CD4-positive, alpha-beta T cell treated with Interleukin-17A for 1 hour (primary cell): ENCODE results near the gene SLC22A12.

Source experiments
- DNase-seq: peaks from one replicate; pipeline ENCODE4 v3.0.0-alpha.2; 2020

The SLC22A12 gene

DNA sequence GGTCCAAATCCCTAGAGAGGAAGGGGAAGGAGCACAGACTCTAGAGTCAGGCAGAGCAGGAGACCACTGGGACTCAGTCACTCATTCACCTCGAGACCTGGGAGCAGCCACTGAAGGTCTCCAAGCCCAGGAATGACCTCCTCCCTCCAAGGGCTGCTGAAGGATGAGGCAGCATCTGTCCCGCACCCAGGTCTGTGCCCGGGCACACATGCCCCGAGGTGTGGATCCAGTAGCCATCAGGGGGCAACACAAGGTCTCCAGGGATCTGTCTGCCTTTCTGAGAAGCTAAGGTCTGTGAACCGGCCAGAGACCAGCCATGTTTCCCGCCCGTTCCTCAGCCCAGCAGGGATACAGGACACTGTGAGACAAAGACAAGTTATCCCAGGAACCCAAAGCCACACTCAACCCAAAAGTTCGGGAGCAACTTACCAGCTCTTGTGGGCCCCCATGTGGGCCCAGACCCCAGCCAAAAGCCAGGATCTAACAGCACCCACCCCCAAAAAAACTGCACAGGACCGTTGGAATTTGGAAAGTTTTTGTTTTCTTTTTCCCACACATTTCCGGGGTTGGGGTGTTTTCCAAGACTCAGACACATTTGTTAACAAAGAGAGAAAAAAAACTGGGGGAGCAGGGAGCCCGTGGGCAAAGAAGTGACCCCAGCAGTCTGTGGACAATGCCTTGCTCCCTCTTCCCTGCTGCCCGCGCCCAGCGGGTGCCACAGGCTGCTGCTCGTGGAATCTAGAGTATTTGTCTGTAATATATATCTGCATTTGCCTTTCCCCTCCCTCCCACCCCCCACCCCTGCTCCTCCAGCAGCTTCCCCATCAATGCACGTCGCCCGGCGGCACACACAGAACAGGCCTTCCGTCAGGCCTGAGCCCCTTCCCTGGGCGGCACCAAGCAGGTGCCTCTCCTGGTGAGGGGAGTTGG is 14.9 kb downstream of the SLC22A12 start:
- DNase-seq: no peak

- DNase-seq: no peak
Observed at GRCh38 chr11:64606796-64607380, 15.9 kb downstream of the SLC22A12 start.

DNA sequence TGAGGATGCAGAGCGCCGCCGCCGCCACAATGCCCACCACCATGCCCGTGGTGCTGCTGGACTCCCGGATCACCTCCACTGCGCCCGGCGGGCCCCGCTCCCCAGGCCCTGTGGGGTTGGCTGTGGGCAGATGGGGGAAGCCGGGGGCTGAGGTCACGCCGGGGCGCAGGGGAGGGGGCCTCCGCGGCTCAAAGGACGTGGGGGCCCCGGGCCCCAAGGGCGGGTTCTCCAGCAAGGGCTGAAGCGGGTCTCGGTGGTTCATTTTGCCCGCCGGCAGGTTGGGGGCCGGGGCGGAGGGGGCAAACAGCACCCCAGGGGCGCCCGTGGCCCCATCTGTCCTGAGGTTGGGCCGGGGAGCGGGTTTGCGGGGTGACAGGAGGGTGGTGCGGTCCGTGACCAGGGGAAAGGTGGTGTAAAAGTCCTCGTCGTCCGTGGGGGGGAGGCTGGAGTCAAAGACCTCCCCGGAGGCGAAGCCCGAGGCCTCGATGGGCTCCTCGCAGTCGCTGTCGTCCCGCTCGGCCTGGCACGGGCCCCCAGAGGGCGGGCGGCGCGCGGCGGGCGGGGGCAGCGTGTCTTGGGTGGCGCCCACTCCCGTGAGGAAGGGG is 16.5 kb downstream of the SLC22A12 start:
- DNase-seq: no peak

DNA sequence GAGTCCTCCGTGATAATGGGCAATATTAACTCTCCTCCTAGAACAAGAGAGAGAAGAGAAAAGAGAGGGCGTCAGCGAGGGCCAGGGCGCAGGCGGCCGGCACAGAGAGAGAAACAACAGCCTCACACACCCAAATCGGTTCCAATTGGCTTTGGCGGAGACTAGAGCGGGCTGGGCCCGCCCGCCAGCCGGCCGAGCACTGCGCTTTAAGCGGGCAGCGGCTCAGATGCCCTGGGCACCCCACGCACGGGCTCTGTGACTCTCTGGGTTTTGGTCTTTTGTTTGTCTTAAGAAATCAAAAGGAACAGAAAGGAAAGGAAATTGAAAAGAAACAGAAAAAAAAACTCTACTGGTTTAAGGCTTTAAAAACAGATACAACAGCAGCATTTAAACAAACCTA is 17.0 kb downstream of the SLC22A12 start:
- DNase-seq: no peak

GRCh38 chr11:64608636-64609035 is 17.6 kb downstream of the SLC22A12 start:
- DNase-seq: no peak

- DNase-seq: no peak
Observed at GRCh38 chr11:64609436-64610047, 18.5 kb downstream of the SLC22A12 start.

GRCh38 chr11:64610596-64610995 is 19.6 kb downstream of the SLC22A12 start:
- no peak for DNase-seq

- no peak for DNase-seq
Observed at GRCh38 chr11:64611176-64611575, 20.2 kb downstream of the SLC22A12 start.

GRCh38 chr11:64611869-64612646 is 21.0 kb downstream of the SLC22A12 start:
- no peak for DNase-seq

DNA sequence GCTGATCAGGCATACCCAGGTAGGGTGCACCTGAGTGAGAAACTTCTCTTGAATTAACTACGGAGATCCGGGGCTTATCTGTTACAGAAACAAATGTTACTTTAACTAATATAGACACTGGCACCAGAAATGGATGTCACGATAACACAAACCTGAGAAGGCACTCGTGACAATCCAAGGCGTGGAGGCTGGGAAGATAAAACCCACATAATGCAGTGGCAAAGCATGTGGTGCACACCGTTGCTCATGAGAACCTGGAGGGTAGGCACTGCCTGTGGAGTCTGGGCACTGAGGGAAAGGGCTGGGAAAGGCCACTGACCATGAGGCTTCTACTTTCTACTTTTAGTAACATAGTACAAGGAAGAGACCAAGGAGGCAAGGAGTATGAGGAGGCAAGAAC is 22.6 kb downstream of the SLC22A12 start:
- DNase-seq: no peak

GRCh38 chr11:64614917-64615316 is 23.9 kb downstream of the SLC22A12 start:
- no peak for DNase-seq

- no peak for DNase-seq
Observed at GRCh38 chr11:64616817-64617216, 25.8 kb downstream of the SLC22A12 start.

- no peak for DNase-seq
Observed at GRCh38 chr11:64619196-64619595, 28.2 kb downstream of the SLC22A12 start.

- no peak for DNase-seq
Observed at GRCh38 chr11:64619811-64620380, 28.9 kb downstream of the SLC22A12 start.

DNA sequence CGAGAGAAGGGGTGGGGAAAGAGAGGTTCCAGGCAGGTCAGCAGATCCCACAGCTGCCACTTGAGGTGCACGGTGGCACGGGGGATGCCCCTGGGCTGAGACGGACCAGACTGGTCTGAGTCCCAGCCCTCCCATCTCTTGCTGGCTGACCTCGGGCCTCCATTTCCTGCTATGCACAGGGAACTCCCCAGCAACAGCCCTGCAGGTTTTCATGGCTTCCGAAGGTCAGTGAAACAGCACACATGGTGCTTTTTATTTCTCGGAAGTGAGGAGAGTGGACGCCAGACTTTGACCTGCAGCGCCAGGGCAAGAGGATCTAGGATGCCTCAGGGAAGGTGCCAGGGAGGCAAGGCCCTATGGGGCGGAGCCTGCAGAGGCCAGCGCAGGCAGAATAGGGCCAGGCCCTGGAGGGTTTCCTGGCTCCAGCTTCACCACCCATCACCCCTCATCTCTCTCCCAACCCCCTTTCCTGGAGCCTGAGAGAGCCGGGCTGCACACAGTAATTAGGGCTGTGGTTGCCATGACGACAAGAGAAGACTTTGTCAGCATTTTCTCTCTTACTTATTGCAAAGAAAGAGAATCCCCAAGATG is 29.5 kb downstream of the SLC22A12 start:
- no peak for DNase-seq

DNA sequence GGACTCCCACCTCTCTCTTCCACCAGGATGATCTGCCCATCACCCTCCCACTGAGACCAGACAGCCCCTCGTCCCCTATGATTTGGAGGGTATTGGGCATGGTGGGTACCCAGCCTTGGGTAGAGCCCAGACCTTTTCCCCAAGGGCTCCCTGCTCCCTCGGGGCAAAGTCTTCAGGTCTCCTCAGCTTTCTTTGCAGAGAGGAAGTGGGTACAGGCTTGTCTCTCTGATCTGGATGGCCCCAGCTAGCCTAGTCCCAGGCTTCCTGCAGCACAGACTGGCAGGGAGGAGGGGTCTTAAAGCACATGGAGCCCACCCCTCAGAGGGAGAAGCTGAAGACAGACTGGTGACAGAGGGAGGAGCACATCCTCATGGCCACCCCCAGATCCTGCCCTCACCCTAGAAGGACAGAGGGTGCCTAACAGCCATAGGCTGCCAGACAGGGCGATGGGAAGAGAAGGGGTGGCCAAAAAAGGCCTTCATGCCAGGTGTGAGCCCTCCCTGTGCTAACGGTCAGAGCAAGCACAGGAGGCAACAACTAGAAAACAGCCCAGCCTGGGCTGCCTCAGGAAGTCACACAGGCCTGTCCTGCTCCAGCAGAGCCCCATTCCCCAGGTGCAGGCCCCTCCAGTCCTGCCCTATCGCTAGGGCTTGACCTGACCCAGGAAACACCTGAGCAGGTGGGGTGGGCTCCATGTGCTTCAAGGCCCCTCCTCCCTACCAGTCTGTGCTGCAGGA is 30.4 kb downstream of the SLC22A12 start:
- no peak for DNase-seq

DNA sequence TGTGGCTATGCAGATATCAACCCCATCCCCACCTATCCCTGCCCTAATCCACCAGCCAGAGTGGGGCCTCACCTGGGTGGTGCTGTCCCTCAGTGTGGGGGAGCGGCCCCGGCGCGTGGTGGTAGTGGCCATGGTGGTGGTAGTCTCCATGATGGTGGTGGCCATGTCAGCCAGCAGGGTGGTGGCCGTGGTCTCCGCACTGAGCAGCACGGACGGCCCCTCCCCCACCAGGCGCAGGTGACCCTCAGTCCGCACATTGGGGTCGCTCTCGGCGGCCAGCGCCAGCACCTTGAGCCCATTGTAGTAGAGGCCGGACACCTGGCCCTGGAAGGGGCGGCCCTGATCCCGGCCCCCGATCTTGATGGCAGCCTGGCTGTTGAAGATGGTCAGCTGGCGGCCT is 31.7 kb downstream of the SLC22A12 start:
- DNase-seq: no peak

DNA sequence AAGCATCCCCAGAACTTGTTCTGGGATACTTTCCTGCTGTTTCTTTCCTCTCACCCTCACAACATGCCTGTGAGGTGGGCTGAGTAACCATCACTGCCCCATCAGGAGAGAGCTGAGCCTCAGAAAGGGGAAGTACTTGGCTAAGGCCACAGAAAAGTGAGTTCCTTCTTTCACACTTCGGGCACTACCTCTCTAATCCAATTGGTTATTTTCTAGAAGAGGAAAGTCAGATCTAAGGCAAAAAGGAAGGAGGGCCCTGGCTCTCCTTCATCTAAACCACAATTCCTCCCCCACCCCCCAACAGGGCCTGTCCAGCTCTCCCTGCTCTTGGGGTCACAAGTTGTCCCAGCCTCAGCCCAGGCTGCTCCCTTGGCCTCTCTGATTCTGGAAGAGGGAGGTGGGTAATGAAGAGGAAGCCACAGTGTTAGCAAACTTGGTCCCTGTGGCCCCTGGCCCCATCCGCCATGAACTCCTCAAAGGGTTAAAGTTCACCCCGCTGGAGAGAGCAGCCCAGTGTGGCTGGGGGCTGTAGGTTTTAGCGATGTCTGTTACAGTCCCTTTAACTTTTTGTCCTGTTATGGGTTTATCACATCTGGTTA is 34.0 kb downstream of the SLC22A12 start:
- no peak for DNase-seq

DNA sequence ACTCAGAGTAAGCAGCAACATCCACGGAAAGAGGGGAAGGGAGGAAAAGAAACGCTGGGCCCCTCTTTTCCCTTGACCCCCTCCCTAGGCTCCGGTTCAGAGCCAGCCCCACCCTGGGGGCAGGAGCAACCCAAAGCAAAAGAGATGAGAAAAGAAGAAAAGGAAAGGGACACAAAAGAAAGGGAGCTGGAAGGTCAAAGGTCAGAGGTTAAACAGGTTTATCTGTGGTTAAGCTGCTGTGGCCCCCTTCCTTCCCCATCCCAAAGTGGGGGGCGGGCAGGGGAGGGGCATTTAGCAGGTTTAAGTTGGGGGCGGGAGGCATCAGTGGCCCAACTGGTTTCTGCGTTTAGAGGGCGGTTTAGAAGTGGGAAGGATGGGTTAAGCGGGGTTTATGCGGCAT is 35.6 kb downstream of the SLC22A12 start:
- DNase-seq: no peak

- no peak for DNase-seq
Observed at GRCh38 chr11:64627371-64627770, 36.4 kb downstream of the SLC22A12 start.

GRCh38 chr11:64628596-64628995 is 37.6 kb downstream of the SLC22A12 start:
- DNase-seq: no peak
